HG03457 (cell line): ENCODE data around the gene LSM14A.
"Not testable (repeated sequence)": the region's sequence is repeated elsewhere in the genome, so short reads cannot be mapped to it uniquely, and the experiment has no call there.

Source experiments
- ATAC-seq: cut with Tn5 transposase; IDR thresholded peaks from one replicate; pipeline ENCODE4 v1.9.1; 2021; ENCODE audit warnings: moderate number of reproducible peaks; ENCODE audit not compliant: unreplicated experiment

LSM14A gene

DNA sequence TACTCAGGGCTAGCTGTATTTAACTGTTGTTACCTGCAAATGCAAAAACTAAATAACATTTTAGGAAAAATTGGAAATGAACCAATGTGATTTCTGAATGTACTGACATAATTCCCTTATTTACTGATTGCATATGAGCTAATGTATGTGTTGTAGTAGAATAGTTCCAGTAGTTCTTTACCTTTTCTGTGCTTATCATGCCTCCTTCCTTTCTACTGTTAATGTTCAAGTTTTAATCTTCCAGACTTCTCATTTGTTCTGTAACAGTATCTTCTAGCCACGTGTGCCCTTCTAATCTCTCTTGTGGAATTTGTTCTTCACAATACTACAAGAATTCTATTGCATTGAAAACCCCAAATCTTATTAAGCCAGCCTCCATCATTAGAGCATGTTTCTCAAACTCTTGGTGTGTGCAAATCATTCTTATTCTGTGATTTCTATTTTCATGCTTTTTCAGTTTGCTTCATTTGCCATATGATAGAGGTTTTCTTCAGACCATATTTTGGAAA lies 17.7 kb downstream of the LSM14A start:
- no peak for ATAC-seq

DNA sequence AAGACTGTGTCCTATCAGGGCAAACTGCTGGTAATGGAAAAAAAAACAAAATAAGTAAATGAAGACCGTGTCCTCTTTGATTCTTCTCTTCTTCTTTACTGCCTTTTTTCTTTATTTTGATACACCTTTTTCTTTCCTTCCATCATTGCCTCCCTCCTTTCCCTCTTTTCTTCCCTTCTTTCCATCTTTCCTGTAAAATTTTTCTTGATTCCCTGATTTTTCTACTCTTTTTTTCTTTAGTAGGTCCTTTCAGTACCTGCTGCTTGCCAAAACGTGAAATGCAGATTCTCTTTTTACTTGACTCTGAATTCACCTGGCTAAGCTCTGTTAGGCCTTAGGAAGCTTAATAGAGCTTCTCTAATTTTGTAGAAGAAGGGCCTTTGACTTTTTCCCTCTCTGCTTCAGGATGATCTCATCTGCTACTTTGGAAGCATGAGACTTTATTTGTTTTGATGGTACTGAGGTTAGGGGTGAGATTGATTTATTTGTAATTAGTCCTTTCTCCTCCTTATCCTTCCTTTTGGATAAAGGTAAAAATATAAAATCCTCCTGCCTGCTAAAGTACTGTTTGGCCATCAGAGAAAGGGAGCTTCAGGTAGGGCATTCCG lies 19.2 kb downstream of the LSM14A start:
- ATAC-seq: no peak

DNA sequence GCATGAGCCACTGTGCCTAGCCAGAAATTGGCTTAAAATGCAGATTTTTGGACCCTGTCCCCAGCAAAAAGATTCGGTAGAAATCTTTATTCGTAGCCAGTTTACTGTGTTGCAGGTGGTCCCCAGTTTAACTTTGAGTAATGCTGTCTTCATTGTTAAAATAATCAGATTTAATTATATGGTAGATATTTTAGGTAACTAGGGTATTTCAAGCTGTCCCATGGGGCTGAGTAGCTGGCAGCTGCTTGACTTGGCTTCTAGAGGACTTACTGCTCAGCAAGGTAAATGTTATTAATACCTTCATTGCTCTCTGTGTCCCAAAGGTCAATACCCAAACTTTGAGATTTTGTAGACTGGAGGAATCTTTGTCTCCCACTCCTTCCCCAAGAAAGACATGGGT lies 21.1 kb downstream of the LSM14A start:
- no peak for ATAC-seq

DNA sequence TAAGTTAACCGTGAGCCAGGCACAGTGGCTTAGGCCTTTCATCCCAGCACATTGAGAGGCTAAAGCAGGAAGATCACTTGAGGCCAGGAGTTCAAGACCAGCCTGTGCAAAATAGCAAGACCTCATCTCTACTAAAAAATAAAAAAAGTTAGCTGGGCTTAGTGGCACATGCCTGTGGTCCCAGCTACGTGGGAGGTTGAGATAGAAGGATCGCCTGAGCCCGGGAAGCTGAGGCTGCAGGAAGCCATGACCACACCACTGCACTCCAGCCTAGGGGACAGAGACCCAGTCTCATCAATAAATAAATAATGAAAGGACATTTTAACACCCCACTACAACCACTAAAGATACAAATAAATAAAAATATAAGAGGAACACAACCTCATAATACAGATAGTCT lies 21.6 kb downstream of the LSM14A start:
- ATAC-seq: no peak

DNA sequence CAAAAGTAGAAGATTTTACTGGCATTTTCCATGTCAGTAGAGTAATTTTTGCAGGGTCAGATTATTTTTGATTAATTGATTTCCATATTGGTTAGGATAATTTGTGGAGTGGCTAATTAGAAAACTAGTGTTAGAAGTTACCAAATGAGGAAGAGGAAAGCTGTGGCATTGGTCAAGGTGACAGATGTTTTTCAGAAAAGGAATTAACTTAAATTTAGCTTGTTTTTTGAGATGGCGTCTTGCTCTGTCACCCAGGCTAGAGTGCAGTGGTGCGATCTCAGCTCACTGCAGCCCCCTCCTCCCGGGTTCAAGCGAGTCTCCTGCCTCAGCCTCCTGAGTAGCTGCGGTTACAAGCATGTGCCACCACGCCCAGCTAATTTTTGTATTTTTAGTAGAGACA lies 28.8 kb downstream of the LSM14A start:
- ATAC-seq: no peak

DNA sequence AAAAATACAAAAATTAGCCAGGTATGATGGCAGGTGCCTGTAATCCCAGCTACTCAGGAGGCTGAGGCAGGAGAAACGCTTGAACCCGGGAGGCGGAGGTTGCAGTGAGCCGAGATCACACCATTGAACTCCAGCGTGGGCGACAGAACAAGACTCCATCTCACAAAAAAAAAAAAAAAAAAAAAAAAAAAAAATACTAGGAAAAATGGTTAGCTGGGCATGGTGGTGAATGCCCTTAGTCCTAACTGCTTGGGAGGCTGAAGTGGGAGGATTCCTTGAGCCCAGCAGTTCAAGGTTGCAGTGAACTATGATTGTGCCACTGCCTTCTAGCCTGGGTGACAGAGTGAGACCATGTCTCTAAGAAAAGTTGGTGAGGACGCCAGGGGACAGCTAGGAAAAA lies 33.0 kb downstream of the LSM14A start:
- ATAC-seq: not testable (repeated sequence)

DNA sequence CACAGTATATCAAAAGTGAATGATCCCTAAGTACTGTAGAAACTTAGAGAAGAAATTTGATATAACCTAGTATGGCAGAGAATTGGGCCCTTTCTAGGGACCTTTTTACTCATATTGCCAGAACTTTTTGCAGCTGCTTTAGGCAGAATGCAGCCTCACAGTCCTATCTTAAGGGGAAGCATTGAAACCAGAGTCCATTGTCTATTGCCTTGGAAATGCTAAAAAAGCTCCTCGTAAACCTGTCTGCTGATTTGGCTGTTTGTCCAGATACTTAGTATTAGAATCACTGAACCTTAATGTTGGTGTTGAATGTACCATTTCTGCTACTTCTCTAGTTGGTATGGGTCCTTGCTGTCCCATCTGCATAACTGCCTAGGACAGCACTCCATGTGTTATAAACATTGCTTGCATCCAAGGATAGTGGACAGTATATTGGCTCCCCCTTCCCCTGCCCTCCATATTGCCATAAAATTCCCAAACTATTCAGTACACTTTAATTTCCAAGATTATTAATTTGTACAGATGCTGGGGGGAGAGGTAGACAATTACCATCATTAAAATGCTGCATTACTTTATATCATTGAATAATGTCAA lies 36.1 kb downstream of the LSM14A start:
- no peak for ATAC-seq

DNA sequence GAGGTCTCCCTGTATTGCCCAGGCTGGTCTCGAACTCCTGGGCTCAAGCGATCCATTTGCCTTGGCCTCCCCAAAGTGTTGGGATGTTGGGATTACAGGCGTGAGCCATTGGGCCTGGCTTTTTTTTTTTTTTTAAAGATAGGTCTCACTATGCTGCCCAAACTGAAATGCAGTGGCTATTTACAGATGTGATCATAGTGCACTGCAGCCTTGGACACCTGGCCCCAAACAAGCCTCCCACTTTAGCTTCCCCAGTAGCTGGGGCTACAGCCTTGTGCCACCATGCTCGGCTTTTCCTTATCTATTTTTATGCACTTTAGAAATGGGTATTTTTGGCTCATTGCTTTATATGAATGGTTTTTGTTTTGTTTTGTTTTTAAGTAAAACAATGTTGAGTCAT lies 37.4 kb downstream of the LSM14A start:
- ATAC-seq: no peak

DNA sequence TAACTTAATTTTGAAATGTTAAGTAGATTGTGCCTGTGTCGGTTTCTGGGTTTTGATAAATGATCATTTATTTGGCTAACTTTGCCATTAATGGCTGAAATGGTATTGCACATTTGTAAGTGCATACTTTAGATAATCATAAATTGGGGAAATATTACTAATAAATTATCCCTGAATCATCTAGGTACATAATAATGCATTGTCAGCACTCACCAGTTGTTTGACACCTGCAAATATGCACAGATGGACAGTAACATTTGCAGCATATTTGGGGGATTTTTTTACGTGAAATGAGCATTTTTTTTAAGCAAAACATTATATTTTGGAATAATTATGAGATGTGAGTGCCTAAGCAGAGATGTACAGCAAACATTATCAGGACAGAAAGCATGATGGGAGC lies 41.0 kb downstream of the LSM14A start:
- ATAC-seq: no peak

DNA sequence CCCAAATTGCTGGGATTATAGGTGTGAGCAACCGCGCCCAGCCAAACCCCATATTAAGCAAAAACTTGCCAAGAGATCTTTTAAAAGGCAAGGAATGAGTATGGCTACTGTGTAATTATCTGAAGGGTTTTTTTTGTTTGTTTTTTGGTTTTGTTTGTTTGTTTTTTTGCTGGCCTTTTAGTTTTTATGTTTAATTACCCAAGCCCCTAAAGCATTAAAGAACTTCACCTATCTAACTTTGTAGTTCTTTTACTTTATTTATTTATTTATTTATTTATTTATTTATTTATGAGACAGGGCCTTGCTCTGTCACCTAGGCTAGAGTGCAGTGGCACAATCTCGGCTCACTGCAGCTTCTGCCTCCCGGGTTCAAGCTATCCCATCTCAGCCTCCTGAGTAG lies 41.7 kb downstream of the LSM14A start:
- ATAC-seq: no peak

DNA sequence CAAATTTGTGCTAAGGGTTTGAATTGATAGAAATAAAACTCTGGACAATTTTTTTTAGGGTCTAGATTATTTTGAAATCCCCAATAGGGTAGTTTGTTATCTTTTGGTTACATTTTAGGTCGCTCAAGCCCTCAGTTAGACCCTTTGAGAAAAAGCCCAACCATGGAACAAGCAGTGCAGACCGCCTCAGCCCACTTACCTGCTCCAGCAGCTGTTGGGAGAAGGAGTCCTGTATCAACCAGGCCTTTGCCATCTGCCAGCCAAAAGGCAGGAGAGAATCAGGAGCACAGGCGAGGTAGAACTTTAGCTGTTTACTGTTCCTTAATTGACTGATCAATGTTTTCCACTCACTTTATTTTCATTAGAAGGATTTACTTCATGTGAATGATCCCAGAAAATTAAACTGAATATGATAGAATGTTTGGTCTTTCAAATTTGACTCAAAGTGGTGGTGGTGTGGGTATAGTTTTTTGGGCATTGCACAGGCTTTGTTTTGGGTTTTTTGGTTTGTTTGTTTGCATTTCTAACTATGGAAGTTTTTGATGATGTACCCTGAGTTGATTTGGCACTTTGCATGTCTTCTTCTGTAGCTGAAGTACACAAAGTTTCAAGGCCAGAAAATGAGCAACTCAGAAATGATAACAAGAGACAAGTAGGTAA lies 42.8 kb downstream of the LSM14A start:
- no peak for ATAC-seq

DNA sequence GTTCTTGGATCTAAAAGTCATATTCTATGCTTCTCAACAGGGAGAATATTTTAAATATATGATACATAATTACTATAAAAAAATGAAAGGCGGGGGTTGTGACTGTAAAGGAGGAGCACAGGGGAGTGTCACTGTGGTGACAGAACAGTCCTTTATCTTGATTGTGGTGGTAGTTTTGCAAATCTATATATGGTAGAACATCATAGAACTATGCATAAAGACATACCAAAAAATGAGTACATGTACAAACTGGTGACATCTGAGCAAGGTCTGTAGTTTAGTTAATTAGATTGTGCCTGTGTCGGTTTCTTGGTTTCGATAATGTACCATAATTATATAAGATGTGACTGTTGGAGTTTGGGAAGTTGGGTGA lies 43.3 kb downstream of the LSM14A start:
- no peak for ATAC-seq

DNA sequence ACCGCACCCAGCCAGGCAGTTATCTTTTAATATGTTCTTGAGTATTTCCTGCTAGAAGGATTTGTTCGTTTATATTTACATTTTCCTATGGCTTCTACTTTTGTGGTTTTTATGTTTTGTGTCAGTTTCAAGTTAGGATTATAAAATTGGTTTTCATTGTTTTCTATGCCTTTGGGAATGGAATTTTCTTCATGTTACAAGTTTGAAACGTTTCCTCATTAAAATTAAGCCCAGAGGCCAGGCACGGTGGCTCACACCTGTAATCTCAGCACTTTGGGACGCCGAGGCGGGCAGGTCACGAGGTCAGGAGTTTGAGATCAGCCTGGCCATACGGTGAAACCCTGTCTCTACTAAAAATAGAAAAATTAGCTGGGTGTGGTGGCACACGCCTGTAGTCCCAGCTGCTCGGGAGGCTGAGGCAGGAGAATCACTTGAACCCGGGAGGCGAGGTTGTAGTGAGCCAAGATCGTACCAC lies 44.5 kb downstream of the LSM14A start:
- not testable (repeated sequence) for ATAC-seq

DNA sequence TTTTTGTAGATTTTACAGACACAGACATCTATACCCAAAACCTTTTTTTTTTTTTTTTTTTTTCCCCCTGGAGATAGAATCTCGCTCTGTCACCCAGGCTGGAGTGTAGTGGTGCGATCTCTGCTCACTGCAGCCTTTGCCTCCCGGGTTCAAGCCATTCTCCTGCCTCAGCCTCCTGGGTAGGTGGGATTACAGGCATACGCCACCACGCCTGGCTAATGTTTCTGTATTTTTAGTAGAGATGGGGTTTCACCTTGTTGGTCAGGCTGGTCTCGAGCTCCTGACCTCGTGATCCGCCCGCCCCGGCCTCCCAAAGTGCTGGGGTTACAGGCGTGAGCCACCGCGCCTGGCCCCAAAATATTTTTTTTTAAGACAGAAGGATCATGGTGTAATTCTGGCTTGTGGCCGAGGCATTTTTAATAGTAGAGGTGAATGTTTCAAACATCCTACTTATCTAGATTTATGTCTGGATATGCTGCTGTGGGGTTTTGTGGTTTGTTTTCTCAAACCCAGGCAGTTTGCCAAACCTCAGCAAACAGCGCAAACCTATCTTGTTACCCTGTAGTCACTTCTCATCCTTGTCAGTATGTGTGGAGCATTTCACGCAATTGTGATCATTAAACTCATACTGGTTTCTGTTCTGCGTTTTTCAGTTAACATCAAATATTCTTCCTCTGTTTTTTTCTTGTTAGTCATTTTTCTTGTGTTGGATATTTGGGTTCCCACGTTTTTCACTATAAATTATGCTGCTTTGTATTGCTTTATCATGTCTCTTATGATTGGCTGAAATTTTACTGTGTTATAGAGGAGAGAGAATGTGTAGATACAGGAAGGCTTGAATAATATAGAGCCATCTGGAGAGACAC lies 45.9 kb downstream of the LSM14A start:
- no peak for ATAC-seq

DNA sequence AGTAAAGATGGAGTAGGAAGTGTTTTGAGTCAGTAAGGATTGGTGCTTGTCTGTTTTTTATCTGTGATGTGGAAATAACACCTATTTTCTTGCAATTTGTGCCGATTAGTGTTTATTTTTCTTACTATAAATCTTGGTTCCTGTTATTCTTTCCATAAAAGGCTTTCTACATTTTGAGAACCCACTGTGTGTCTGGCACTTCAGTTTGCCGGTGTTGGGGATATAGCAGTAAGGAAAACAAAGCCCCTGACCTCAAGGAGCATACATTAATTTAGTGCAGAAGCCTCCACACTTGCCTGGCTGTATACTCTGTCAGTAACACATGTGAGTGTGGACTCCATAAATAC lies 46.5 kb downstream of the LSM14A start:
- no peak for ATAC-seq

DNA sequence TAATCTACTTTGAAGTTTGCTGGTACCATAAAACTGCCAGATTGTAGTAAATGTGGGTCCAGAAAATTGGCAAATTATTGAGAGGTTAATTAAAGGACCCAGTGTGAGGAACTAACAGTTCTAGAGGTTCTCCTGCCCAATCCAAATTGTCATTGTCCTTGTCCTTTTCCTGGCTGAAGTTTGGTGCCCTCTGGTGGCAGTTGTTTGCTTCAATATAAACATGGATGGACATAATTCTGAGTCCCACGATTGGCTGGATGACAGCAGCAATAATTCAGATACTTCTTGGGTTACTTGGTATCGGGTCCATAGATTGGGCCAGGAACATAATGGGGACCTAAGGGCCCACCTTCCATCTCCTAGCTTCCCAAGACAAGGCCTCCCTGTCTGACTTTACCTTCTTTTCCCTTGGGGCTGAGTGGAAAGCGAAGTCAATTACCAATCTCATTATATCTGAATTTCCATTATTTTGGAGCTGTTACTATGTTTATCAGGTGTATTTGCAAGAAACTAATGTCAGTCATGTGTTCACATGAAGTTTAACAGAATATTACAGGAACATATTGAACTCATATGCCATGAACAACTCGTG lies 48.3 kb downstream of the LSM14A start:
- ATAC-seq: no peak

DNA sequence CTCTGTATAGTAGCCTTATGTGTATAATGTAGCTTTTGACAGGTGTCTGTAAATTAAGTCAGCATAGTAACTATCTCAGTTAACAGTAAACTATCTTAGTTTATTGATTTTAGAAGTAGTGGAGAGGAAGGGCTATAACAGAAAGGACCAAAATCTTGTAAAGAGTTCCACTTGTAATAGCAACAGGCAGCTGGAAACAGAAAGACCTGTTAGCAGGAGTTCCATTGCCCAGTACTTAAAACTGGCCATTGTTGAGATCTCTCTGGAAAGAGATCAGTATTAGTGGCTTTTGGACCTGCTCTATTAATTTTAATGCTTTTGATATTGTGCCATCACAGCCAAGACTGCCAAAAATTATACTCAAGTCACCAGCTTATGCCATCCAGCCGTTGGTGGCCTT lies 50.1 kb downstream of the LSM14A start:
- ATAC-seq: no peak

DNA sequence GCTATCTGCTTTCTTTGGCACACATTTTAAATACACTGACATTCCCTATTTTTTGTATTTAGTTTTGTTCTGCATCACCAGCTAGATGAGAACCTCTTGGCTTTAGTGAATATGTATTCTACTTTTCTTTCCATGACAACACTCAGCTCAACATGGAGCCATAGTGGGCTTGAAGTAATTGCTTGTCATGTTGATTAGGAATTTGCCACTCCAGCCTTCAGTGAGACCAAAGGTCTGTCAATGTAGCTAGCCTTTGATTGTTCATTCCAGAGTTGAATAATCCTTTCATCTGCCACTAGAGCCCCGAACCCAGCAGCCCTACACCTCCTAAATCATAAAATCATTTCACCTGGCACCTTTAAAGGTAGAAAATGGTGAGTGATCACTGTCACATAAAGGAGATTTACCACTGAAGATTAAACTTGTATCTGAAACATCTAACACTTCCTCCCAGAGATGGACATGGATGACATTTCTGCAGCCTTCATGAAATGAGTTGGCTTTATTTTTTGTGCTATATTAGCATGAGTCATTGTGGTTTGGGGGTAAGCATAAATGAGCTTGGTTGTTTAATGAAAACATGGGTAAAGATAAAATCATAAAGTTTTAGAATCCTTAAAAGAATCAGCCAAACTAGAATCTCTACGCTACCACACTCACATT lies 52.8 kb downstream of the LSM14A start:
- no peak for ATAC-seq

DNA sequence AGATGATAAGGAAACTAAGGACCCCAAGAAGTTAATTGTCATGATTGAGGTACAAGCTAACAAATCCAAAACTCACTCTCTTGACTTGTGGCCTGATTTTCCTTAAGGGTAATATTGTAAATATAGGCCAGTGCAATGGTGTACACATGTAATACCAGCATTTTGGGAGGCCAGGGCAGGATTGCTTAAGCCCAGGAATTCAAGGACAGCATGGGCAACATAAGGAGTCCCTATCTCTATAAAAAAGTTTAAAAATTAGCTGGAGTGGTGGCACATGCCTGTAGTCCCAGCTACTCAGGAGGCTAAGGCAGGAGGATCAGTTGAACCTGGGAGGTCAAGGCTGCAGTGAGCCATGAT lies 53.3 kb downstream of the LSM14A start:
- no peak for ATAC-seq

DNA sequence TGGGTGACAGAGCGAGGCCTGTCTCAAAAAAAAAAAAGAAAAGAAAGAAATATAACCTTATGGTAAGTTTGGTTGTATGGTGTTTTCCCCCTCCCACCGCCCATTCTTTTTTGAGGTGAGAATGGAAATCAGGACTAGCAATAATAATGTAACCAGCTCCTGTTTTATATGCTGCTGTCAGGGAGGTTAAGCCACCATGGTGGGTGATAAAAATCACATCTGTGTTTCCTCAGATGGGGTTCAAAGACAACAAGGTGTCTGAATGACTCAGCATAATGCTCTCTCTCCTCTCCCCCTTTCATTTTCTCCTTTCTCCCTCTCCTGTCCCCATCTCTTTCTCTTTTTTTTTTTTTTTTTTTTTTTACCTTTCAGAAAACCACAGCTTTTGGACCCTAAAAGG lies 53.7 kb downstream of the LSM14A start:
- no peak for ATAC-seq

DNA sequence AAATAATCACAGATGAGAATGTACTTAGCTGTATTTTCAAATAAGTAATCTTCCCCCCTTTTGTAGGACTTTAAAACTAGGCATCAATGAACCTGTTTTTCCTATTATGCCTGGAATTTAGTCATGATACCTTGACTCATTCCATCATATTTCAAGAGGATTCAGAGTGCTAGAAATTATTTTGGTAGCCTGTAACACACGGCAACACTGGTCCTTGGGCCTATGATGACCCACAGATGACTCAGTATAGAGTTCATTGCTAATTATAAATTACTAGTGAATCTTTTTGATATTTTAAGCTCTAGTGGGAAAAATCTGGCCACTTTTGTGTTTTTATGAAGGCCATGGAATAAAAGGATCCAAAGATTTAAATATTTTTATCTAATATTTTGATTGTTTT lies 56.0 kb downstream of the LSM14A start:
- ATAC-seq: no peak
